GM18909 (cell line): Measurements from ENCODE around the gene RIT2.

Experiments
- ATAC-seq: cut with Tn5 transposase; IDR thresholded peaks from one replicate; pipeline ENCODE4 v1.9.1; 2021; ENCODE audit warnings: mild to moderate bottlenecking; ENCODE audit not compliant: unreplicated experiment, poor library complexity

RIT2 gene

GRCh38 chr18:43092539-43092938, 22.9 kb downstream of the RIT2 start:
- no peak for ATAC-seq

DNA sequence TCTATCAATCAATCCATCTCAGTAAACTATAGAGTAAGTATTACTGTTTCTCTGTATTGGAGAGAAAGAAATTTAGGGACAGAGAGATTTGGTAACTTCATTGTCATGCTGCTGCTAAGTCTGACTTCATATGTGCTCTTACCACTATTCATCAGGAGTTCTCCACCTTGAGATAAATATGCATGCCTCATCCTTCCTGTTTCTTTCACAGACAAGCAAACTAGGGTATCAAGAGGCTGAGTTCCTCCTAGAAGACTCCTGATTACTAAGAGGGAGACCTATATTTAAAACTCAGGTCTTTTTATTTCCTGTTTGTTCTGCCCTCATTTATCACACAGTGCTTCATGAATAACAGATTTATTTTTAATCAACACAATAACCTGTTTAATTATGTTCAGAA, 34.1 kb downstream of the RIT2 start:
- no peak for ATAC-seq

GRCh38 chr18:43080671-43081070, 34.8 kb downstream of the RIT2 start:
- ATAC-seq, result no peak

DNA sequence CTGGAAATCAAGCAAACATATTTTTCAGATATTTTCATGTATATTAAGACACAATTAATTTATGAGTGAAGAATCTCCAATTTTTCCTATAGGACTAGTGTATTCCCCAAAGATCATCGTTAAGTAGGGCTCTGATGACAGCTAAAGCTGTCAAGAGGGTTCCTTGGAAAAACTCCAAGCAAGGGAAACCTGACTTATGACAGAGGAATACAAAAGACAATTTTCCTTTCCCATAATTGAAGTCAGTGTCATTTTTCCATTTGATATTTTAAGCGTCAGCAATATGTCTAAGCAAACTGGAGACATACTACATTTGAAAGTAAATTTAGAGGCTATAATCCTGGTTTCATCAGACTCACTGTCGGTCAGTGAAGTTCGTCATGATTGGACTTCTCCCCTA, 36.1 kb downstream of the RIT2 start:
- ATAC-seq, result no peak

DNA sequence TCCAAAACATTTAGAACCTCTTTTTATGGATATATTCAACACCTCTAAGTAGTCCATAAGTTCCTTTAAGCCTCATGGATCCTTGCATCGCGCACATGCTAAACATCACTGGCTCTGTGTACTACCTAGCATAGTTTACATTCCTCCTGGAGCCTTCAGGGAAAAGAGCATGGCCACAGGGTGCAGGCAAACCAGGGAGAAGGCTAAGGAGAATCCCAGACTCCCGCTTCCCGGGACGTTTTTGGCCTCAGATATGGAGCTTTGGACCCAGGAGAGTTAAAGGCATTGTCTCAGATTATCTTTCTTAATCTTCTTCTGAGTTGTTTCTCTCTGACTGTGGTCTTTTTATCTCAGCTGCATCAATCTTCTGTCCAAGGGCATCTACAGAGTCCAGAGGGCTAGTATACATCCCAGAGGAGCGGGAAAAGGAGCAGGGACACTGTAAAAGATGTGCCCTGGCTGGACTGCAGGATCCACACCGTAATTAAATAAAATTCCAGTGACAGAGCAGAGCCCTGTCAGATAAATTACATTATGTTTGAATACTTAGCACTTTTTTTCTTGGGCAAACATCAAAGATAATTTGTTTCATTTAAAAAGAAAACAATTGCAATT, 36.9 kb downstream of the RIT2 start:
- ATAC-seq, result no peak

- ATAC-seq, result no peak
Measured at GRCh38 chr18:43077510-43078308, 37.8 kb downstream of the RIT2 start.

DNA sequence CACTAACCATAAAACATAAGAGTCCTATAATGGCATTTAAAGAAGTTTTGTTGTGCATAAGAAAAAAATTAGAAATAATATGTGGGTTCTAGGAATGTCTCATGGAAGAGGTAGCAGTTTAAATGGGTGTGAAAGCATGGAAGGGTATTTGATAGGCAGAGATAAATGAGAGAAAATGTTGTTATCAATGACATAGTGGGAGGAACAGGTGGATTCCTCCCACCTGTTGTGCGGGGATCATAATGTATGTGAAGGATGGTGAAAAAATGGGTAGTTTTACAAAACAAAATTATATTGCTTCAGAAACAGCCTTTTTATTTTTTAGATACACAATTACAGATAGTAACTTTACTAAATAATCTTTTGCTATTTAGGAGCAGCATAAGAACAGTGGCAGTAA, 41.7 kb downstream of the RIT2 start:
- ATAC-seq, result no peak

DNA sequence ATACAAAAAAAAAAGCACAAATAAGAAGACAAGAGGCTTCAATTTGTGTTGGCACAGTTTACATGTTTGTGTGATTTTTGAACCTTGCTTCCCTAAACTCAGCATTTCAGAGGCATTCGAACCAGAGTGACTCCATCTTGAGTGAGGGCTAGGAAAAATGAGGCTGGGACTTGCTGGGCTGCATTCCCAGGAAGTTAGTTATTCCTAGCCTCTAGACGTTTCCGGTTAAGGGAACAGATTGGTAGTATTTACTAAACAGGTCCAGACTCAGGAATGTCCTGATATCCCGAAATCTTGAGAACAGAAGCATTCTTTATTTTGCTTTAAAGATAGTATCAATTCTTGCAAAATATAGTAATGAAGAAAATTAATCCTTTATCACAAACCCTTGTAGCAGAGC, 46.7 kb downstream of the RIT2 start:
- no peak for ATAC-seq

- no peak for ATAC-seq
Measured at GRCh38 chr18:43067570-43067969, 47.9 kb downstream of the RIT2 start.

- ATAC-seq, result no peak
Measured at GRCh38 chr18:43061816-43062215, 53.7 kb downstream of the RIT2 start.

DNA sequence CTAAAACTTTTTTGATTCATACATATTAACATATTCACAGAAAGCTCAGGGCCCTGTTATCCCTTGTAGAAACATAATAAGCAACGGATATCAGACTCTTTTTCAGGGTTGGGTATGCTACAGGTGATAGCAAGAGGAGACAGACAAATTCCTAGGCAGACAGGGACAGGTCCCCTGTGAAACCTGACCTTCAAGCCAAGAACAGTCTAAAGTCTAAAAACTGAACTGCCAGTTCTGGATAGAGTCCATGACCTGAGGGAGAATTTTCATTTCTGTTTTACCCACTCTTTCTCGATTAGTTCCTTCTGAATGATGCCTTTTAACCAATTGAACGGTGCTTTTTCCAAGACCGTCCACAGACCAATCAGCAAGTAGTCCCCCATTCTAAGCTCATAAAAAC, 54.2 kb downstream of the RIT2 start:
- no peak for ATAC-seq

- ATAC-seq, result no peak
Measured at GRCh38 chr18:43060020-43060419, 55.5 kb downstream of the RIT2 start.

- ATAC-seq, result no peak
Measured at GRCh38 chr18:43054815-43055519, 60.5 kb downstream of the RIT2 start.

DNA sequence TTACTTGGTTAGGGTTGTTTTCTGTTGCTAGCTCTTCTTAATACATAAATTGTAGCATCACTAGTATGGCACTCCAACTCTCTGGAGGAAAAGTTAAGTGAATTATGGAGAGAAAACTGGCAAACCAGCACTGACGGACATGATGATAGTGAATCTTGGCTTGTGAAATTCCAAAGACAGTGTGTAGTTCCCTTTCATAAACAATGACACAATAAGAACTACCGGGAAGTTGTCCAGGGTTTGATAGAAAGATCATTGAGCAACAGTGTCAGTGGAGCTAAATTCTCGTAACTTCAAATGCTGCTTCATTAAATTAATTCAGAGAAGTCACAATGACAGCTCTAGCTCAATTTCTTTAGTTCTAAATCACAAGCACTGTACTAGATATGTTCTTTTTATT, 66.5 kb downstream of the RIT2 start:
- no peak for ATAC-seq

GRCh38 chr18:43046322-43046721, 69.2 kb downstream of the RIT2 start:
- no peak for ATAC-seq

DNA sequence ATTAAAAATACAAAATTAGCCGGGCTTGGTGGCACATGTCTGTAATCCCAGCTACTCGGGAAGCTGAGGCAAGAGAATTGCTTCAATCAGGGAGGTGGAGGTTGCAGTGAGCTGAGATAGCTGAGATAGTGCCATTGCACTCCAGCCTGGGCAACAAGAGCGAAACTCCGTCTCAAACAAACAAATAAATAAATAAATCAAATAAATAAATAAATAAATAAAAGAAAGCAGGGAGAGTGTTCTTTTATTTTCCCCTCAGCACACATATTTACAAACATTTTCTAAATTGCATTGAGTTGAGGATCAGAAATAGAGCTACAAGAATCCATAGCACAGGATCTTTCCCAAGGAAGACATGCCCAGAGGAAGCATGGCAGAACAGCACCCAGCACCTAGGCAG, 71.9 kb downstream of the RIT2 start:
- ATAC-seq, result no peak

- ATAC-seq, result no peak
Measured at GRCh38 chr18:43040281-43040680, 75.2 kb downstream of the RIT2 start.

- ATAC-seq, result no peak
Measured at GRCh38 chr18:43034683-43035500, 80.6 kb downstream of the RIT2 start.

DNA sequence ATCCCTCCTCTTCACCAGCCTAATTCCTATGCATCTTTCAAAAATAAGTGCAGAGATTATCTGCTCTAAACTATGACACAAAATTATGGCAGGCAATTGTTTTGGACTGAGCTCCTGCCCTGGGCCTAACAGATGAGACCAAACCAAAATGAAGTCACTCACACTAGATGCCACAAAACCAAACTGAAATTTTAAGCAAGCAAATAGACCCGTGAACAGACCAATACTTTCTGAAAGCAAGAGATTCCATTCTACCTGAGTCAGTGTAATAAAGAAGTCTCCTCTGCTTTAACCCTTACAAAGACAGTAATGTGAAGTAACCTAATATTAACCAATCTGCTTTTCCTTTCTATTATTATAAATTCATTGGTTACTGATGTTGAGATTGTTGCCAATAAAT, 84.3 kb downstream of the RIT2 start:
- ATAC-seq, result no peak

GRCh38 chr18:43029414-43029813, 86.1 kb downstream of the RIT2 start:
- no peak for ATAC-seq

DNA sequence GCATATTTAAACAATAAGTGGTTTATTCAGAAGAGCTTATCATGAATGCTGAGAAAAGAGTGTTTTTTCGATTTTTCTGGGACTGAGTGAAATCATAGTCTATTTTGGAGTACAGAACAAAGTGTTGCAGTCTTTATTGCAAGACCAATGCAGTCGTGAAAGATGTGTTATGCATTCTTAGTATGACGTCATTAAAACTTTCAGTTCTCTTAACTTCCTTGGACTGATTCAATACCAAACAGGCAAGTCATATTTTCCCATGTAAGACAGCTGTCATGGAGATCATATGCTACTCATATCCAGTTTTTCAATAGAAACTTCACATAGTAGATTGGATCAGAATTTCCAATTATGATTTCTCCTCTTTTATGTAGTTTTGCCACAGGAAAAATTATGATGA, 92.6 kb downstream of the RIT2 start:
- ATAC-seq, result no peak
